Endodermal cell (in vitro differentiated cells): Measurements from ENCODE around the gene GPHN. TPM values are rescaled to one million over a fixed set of nuclear protein-coding genes. Genes with fewer than 3 reads are reported as not detected.

Experiments used
- DNase-seq: peaks from one replicate; pipeline ENCODE4 v3.0.0-alpha.2; 2017
- H3K27ac ChIP-seq: 2 replicates; pipeline ENCODE4 v1.5.1; 2013; ENCODE audit warnings: mild to moderate bottlenecking, low read depth, low read length, moderate library complexity
- H3K27me3 ChIP-seq: 2 replicates; pipeline ENCODE4 v1.6.1; 2013; ENCODE audit warnings: mild to moderate bottlenecking, low read length, moderate library complexity; ENCODE audit not compliant: insufficient read depth, control insufficient read depth, poor library complexity, severe bottlenecking
- H3K36me3 ChIP-seq: 2 replicates; pipeline ENCODE4 v1.7.0; 2013; ENCODE audit warnings: mild to moderate bottlenecking, low read length, moderate library complexity; ENCODE audit not compliant: control insufficient read depth, insufficient read depth
- H3K4me1 ChIP-seq: one replicate; pipeline ENCODE4 v1.7.0; 2013; ENCODE audit warnings: low read length; ENCODE audit not compliant: control insufficient read depth, insufficient read depth
- H3K4me3 ChIP-seq: 2 replicates; pipeline ENCODE4 v1.5.1; 2013; ENCODE audit warnings: mild to moderate bottlenecking, low read length, moderate library complexity
- H3K9ac ChIP-seq: 2 replicates; pipeline ENCODE4 v1.6.1; 2013; ENCODE audit warnings: mild to moderate bottlenecking, low read length, moderate library complexity; ENCODE audit not compliant: poor library complexity, severe bottlenecking; ENCODE audit errors: extremely low read depth
- H3K9me3 ChIP-seq: 2 replicates; pipeline ENCODE4 v1.6.1; 2013; ENCODE audit warnings: mild to moderate bottlenecking, low read length, moderate library complexity; ENCODE audit not compliant: control insufficient read depth
- H3K27ac Mint-ChIP-seq: 2 replicates; pipeline ENCODE4 v1.8.0; 2020; ENCODE audit warnings: mixed read lengths
- H3K27me3 Mint-ChIP-seq: 2 replicates; pipeline ENCODE4 v1.8.0; 2021; ENCODE audit warnings: mild to moderate bottlenecking, mixed read lengths; ENCODE audit not compliant: insufficient read depth
- H3K36me3 Mint-ChIP-seq: 2 replicates; pipeline ENCODE4 v1.8.0; 2020; ENCODE audit warnings: low read depth, mixed read lengths
- H3K4me1 Mint-ChIP-seq: 2 replicates; pipeline ENCODE4 v1.8.0; 2020; ENCODE audit warnings: mixed read lengths
- H3K4me3 Mint-ChIP-seq: 2 replicates; pipeline ENCODE4 v1.8.0; 2020; ENCODE audit warnings: mild to moderate bottlenecking, moderate library complexity, mixed read lengths
- H3K9me3 Mint-ChIP-seq: 2 replicates; pipeline ENCODE4 v1.8.0; 2020; ENCODE audit warnings: mild to moderate bottlenecking, mixed read lengths
- CTCF ChIP-seq: fragments of 200-600 bp; sonication (generic); conservative IDR thresholded peaks from 2 replicates; pipeline ENCODE4 v1.5.0; 2021; ENCODE audit warnings: antibody characterized with exemption, mild to moderate bottlenecking
- WGBS, 2 experiments: methylation state at CpG; one replicate each; pipeline versions ENCODE4 v1.1.5 to v1.1.7; 2013; ENCODE audit warnings: missing lambda C conversion rate in 2 of 2, mixed read lengths in 1 of 2; ENCODE audit not compliant: insufficient coverage in 1 of 2, insufficient read length in 1 of 2; 5-methylcytosine and 5-hydroxymethylcytosine counted together
- total RNA-seq, 2 donors: library from RNA; stranded (reverse); fragmentation: NEBNext Ultra II Directional in 1 of 2; extraction: Animal tissue kit (Norgen Biotek cat#: 25700) in 1 of 2; gene quantifications; 2 replicates in 1 of 2; 3 replicates in 1 of 2; pipeline ENCODE4 v1.2.1, GENCODE V29; 2021

Gene GPHN
- total RNA-seq, 2 donors from 2014 or later = 12.4 to 15.0 TPM

- 0% methylated on average over 18 to 57 of the region's 57 CpGs for WGBS, 2 experiments
- Histone ChIP-seq H3K27me3 (peaks cover 22% of the 10 kb centered on the region), H3K9ac (peak overlapping the region; percentile 65), H3K4me1 (no peaks in the 10 kb centered on the region), H3K36me3 (no peaks in the 10 kb centered on the region), H3K9me3 (peaks cover 25% of the 10 kb centered on the region), H3K27ac (peak overlapping the region; percentile 78), H3K4me3 (peak overlapping the region; percentile 96)
- no peak for TF ChIP-seq CTCF
- peaks cover 19% of the 10 kb centered on the region for H3K9me3 Mint-ChIP-seq
- peak overlapping the region; percentile 90 for H3K4me3 Mint-ChIP-seq
- no peaks in the 10 kb centered on the region for H3K36me3 Mint-ChIP-seq
- no peak overlapping the region for H3K27ac Mint-ChIP-seq
- DNase-seq = peak; percentile 69
- H3K27me3 Mint-ChIP-seq = peaks cover 43% of the 10 kb centered on the region
- H3K4me1 Mint-ChIP-seq = peaks cover 4% of the 10 kb centered on the region
Observed at GRCh38 chr14:66508846-66509621, 1.1 kb downstream of the GPHN start.

- Histone ChIP-seq H3K27me3 (peaks cover 22% of the 10 kb centered on the region), H3K9ac (no peak overlapping the region), H3K4me3 (peak overlapping the region; percentile 96), H3K9me3 (peaks cover 18% of the 10 kb centered on the region), H3K27ac (no peak overlapping the region), H3K36me3 (no peaks in the 10 kb centered on the region), H3K4me1 (no peaks in the 10 kb centered on the region)
- peak overlapping the region; percentile 90 for H3K4me3 Mint-ChIP-seq
- peaks cover 46% of the 10 kb centered on the region for H3K27me3 Mint-ChIP-seq
- 60 to 61% methylated on average over 2 to 3 of the region's 4 CpGs for WGBS, 2 experiments
- DNase-seq = no peak
- no peaks in the 10 kb centered on the region for H3K36me3 Mint-ChIP-seq
- H3K4me1 Mint-ChIP-seq = peaks cover 4% of the 10 kb centered on the region
- no peak overlapping the region for H3K27ac Mint-ChIP-seq
- no peak for TF ChIP-seq CTCF
- peaks cover 19% of the 10 kb centered on the region for H3K9me3 Mint-ChIP-seq
Observed at GRCh38 chr14:66509874-66510273, 1.9 kb downstream of the GPHN start.

- peaks cover 4% of the 10 kb centered on the region for H3K4me1 Mint-ChIP-seq
- no peaks in the 10 kb centered on the region for H3K4me1 ChIP-seq
- H3K36me3 ChIP-seq = no peaks in the 10 kb centered on the region
- no peak for TF ChIP-seq CTCF
- H3K4me3 Mint-ChIP-seq = no peak overlapping the region
- no peak for DNase-seq
- H3K27me3 ChIP-seq = peaks cover 22% of the 10 kb centered on the region
- H3K36me3 Mint-ChIP-seq = no peaks in the 10 kb centered on the region
- no peak overlapping the region for H3K4me3 ChIP-seq
- no peaks in the 10 kb centered on the region for H3K9me3 ChIP-seq
- H3K27ac Mint-ChIP-seq = no peak overlapping the region
- H3K27me3 Mint-ChIP-seq = peaks cover 43% of the 10 kb centered on the region
- H3K9ac ChIP-seq = no peak overlapping the region
- WGBS, 2 experiments = no CpG with 5 or more reads among the region's 1 CpG
- no peak overlapping the region for H3K27ac ChIP-seq
- peaks cover 5% of the 10 kb centered on the region for H3K9me3 Mint-ChIP-seq
Observed at GRCh38 chr14:66511849-66512248, 3.9 kb downstream of the GPHN start.
